Kidney (tissue), 14 donors: ENCODE results near the gene TMEM179B. TPM values are rescaled to one million over a fixed set of nuclear protein-coding genes. Genes with fewer than 3 reads are reported as not detected.

Experiments used
- DNase-seq, 5 donors: peaks; one replicate each; pipeline ENCODE4 v3.0.0-alpha.2; 2013 to 2020
- FAIRE-seq: peaks from 2 replicates; lab custom pipeline; 2012; peaks lifted over from hg19 to GRCh38; lab: Jason Lieb, UNC
- H3K27ac ChIP-seq, 2 donors: one replicate each; pipeline ENCODE4 v1.7.0; 2013; ENCODE audit warnings: low read depth in 2 of 2, low read length in 2 of 2, inconsistent platforms in 1 of 2
- H3K27me3 ChIP-seq: one replicate; pipeline ENCODE4 v1.7.1; 2013; ENCODE audit warnings: low read length, inconsistent platforms; ENCODE audit not compliant: control insufficient read depth, insufficient read depth
- H3K36me3 ChIP-seq, 3 donors: one replicate each; pipeline versions ENCODE4 v1.7.0 to v1.7.1; 2013; ENCODE audit warnings: low read length in 3 of 3, control low read depth in 1 of 3, inconsistent platforms in 1 of 3; ENCODE audit not compliant: insufficient read depth in 3 of 3, control insufficient read depth in 2 of 3
- H3K4me1 ChIP-seq, 3 donors: one replicate each; pipeline versions ENCODE4 v1.7.0 to v1.7.1; 2013; ENCODE audit warnings: low read length in 3 of 3, inconsistent platforms in 1 of 3, low read depth in 1 of 3; ENCODE audit not compliant: control insufficient read depth in 2 of 3, insufficient read depth in 2 of 3
- H3K4me3 ChIP-seq, 3 donors: one replicate each; pipeline versions ENCODE4 v1.7.0 to v1.8.1; 2013; ENCODE audit warnings: low read length in 3 of 3, control low read depth in 1 of 3, inconsistent platforms in 1 of 3
- H3K9ac ChIP-seq, 3 donors: one replicate each; pipeline versions ENCODE4 v1.7.0 to v1.7.1; 2013; ENCODE audit warnings: low read length in 3 of 3, control low read depth in 1 of 3, inconsistent platforms in 1 of 3
- H3K9me3 ChIP-seq, 3 donors: one replicate each; pipeline versions ENCODE4 v1.7.0 to v1.7.1; 2013; ENCODE audit warnings: low read length in 3 of 3, control low read depth in 1 of 3, inconsistent platforms in 1 of 3; ENCODE audit not compliant: control insufficient read depth in 2 of 3, insufficient read depth in 1 of 3
- CTCF ChIP-seq: IDR thresholded peaks from 3 replicates; pipeline ENCODE4 v1.5.1; 2012; ENCODE audit warnings: mild to moderate bottlenecking, moderate library complexity, borderline replicate concordance; ENCODE audit not compliant: insufficient read depth; ENCODE audit errors: extremely low read depth
- intact Hi-C: fragments of 100-400 bp; cut with DNase I; formaldehyde crosslinking; loops from one replicate; pipeline ENCODE4 v1.11.1; 2022
- polyA plus RNA-seq: library from polyadenylated mRNA; stranded (reverse); fragments of 350-450 nt; fragmentation: Illumina TruSeq; extraction: RNeasy Lipid Tissue Mini Kit (QIAGEN cat#74804); gene quantifications from one replicate; pipeline ENCODE4 v1.2.3, GENCODE V29; 2014; ENCODE audit warnings: low read depth, low replicate concordance; ENCODE audit not compliant: insufficient read depth
- total RNA-seq: library from RNA; stranded (reverse); fragmentation: NEBNext Ultra II Directional; extraction: Animal tissue kit (Norgen Biotek cat#: 25700); gene quantifications from one replicate; pipeline ENCODE4 v1.2.1, GENCODE V29; 2021
- donor health status: control.
- donor health status: control.
- donor health status: control.
- donor health status: control.
- donor health status: control.
- donor health status: DM: yes; HTN: yes; CAD: no.
- donor health status: Normal renal cell carcinoma (clear cell type).

Gene TMEM179B
- total and polyA plus RNA-seq, 2 donors from 2014 or later: 57.1 to 105 TPM

DNA sequence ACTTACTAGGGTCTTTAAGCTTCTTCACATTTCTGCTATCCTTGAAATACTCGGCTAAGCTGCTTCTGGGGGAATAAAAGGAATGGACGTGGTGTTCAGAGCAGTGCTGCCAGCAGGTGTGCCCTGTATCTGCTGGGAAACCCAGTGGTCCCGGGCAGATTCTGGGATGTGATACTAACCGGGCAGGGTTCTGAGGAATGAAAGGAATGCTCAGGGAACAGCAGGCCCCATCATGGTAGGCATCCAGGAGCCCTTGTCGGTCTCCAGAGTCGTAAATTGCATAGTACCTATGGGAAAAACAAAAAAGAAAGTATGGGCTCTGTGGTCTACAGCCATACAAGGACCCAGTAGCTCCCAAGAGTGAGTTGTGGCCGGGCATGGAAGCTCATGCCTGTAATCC, 9.1 kb downstream of the TMEM179B start:
- TF ChIP-seq CTCF: no peak
- Histone ChIP-seq H3K27ac (no peak overlapping the region), H3K4me3 (no peak overlapping the region), H3K27me3 (no peaks in the 10 kb centered on the region), H3K9ac (no peak overlapping the region), H3K36me3 (peaks cover 12 to 74% (median 47%) of the 10 kb centered on the region in 3 donors), H3K9me3 (no peaks in the 10 kb centered on the region), H3K4me1 (peaks cover 0 to 8% (median 5%) of the 10 kb centered on the region in 3 donors)
- FAIRE-seq (no peak), DNase-seq (no peak)
- intact Hi-C loops: no loop called here

GRCh38 chr11:62799486-62799885, 12.3 kb downstream of the TMEM179B start:
- Histone ChIP-seq H3K4me1 (peaks cover 0 to 8% (median 8%) of the 10 kb centered on the region in 3 donors), H3K9me3 (no peaks in the 10 kb centered on the region), H3K27ac (no peak overlapping the region), H3K4me3 (no peak overlapping the region), H3K36me3 (peaks cover 17 to 77% (median 58%) of the 10 kb centered on the region in 3 donors), H3K27me3 (no peaks in the 10 kb centered on the region), H3K9ac (no peak overlapping the region)
- intact Hi-C loops: no loop called here
- DNase-seq (peak in 1 of 5 donors; percentile 70), FAIRE-seq (no peak)
- TF ChIP-seq CTCF: no peak

DNA sequence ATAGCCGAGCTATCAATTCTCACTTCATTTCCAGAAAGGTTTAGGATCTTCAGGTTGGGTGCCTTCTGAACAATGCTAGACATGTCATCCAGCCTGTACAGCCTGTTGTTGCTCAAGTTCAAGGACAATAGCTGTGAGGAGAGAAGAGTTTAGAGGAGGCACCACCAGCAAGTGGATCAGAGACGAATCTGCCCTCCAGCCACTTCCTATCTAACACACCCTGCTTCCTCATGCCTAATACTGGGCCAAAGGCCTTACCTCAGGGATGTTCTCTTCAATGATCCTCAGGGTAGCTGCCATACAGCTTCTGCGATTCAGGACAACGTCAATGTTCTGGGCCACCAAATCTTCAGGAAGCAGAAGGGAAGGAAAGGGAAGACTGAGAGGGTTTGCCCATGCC, 13.9 kb downstream of the TMEM179B start:
- Histone ChIP-seq H3K9ac (no peak overlapping the region), H3K36me3 (peaks cover 15 to 61% (median 47%) of the 10 kb centered on the region in 3 donors), H3K4me3 (no peak overlapping the region), H3K4me1 (peaks cover 0 to 8% (median 8%) of the 10 kb centered on the region in 3 donors), H3K27ac (no peak overlapping the region), H3K9me3 (no peaks in the 10 kb centered on the region), H3K27me3 (no peaks in the 10 kb centered on the region)
- DNase-seq (no peak), FAIRE-seq (no peak)
- TF ChIP-seq CTCF: no peak
- intact Hi-C loops: no loop called here
